Measurements from ENCODE around the gene ADGRB2.

ADGRB2 gene

GRCh38 chr1:31712630-31713029 is 51.5 kb downstream of the ADGRB2 start:
- no peak overlapping the region for H3K23ac ChIP-seq (ENCODE audit: low read length in 2 of 2)
- H3K4me3 ChIP-seq (ENCODE audit: insufficient read depth in 1 of 2, low read depth in 1 of 2, low read length in 2 of 2) = no peak overlapping the region
- peaks cover 38% of the 10 kb centered on the region for H3K4me1 ChIP-seq (ENCODE audit: control insufficient read depth, insufficient read depth, low read depth, low read length)
- no peak overlapping the region for H2AFZ ChIP-seq (ENCODE audit: low read depth, low read length)
- no peak overlapping the region for H4K91ac ChIP-seq (ENCODE audit: low read length)
- H2BK120ac ChIP-seq (ENCODE audit: low read depth, low read length) = no peak overlapping the region
- peaks cover 1 to 10% of the 10 kb centered on the region in 2 experiments for H3K27me3 ChIP-seq (ENCODE audit: control insufficient read depth in 1 of 2, insufficient read depth in 1 of 2, low read length in 2 of 2)
- peak overlapping the region in 1 of 2 experiments; percentile 90 for H2BK12ac ChIP-seq (ENCODE audit: low read length in 2 of 2)
- no peak overlapping the region for H3K14ac ChIP-seq (ENCODE audit: low read length in 2 of 2)
- no peaks in the 10 kb centered on the region for H3K79me1 ChIP-seq (replicated peaks; ENCODE audit: low read length, poor library complexity, severe bottlenecking)
- H3K4me2 ChIP-seq (ENCODE audit: low read length, poor library complexity, severe bottlenecking) = no peak overlapping the region
- H2BK15ac ChIP-seq (ENCODE audit: low read depth, poor library complexity, severe bottlenecking) = peak overlapping the region; percentile 77
- peak overlapping the region; percentile 94 for H2AK5ac ChIP-seq (ENCODE audit: low read length, severe bottlenecking)
- peak; percentile 87 for DNase-seq
- peak overlapping the region in 1 of 2 experiments; percentile 83 for H3K18ac ChIP-seq (ENCODE audit: low read depth in 1 of 2, low read length in 2 of 2)
- no peaks in the 10 kb centered on the region for H3K36me3 ChIP-seq (ENCODE audit: control insufficient read depth in 1 of 2, insufficient read depth in 2 of 2, low read depth in 1 of 2, low read length in 2 of 2)
- H3K4ac ChIP-seq (ENCODE audit: low read depth in 1 of 2, low read length in 2 of 2) = no peak overlapping the region
- peak overlapping the region; percentile 91 for H3K27ac ChIP-seq (ENCODE audit: low read length, poor library complexity, severe bottlenecking)
- WGBS = 0% methylated on average over 1 of the region's 1 CpG
- no peak overlapping the region for H4K8ac ChIP-seq (ENCODE audit: low read length)
- no peaks in the 10 kb centered on the region for H3K9me3 ChIP-seq (ENCODE audit: control insufficient read depth, low read length)
- H3K9ac ChIP-seq (ENCODE audit: low read length) = peak overlapping the region; percentile 57
- H2BK5ac ChIP-seq (ENCODE audit: low read depth, low read length, poor library complexity, severe bottlenecking) = no peak overlapping the region

- Histone ChIP-seq H4K8ac (ENCODE audit: low read length) (peak overlapping the region; percentile 64), H3K27me3 (ENCODE audit: control insufficient read depth in 1 of 2, insufficient read depth in 1 of 2, low read length in 2 of 2) (peaks cover 0 to 4% of the 10 kb centered on the region in 2 experiments), H3K14ac (ENCODE audit: low read length in 2 of 2) (no peak overlapping the region), H2AFZ (ENCODE audit: low read depth, low read length) (no peak overlapping the region), H3K4me1 (ENCODE audit: control insufficient read depth, insufficient read depth, low read depth, low read length) (peaks cover 39% of the 10 kb centered on the region), H3K9ac (ENCODE audit: low read length) (peak overlapping the region; percentile 57), H3K27ac (ENCODE audit: low read length, poor library complexity, severe bottlenecking) (peak overlapping the region; percentile 91), H2BK120ac (ENCODE audit: low read depth, low read length) (peak overlapping the region; percentile 67), H4K91ac (ENCODE audit: low read length) (peak overlapping the region; percentile 70), H3K4me2 (ENCODE audit: low read length, poor library complexity, severe bottlenecking) (no peak overlapping the region), H3K36me3 (ENCODE audit: control insufficient read depth in 1 of 2, insufficient read depth in 2 of 2, low read depth in 1 of 2, low read length in 2 of 2) (no peaks in the 10 kb centered on the region), H2BK5ac (ENCODE audit: low read depth, low read length, poor library complexity, severe bottlenecking) (peak overlapping the region; percentile 46), H3K23ac (ENCODE audit: low read length in 2 of 2) (no peak overlapping the region), H3K79me1 (replicated peaks; ENCODE audit: low read length, poor library complexity, severe bottlenecking) (no peaks in the 10 kb centered on the region), H3K18ac (ENCODE audit: low read depth in 1 of 2, low read length in 2 of 2) (peak overlapping the region; percentile 5 to 83), H2AK5ac (ENCODE audit: low read length, severe bottlenecking) (peak overlapping the region; percentile 94), H3K4ac (ENCODE audit: low read depth in 1 of 2, low read length in 2 of 2) (peak overlapping the region; percentile 82 to 85), H3K4me3 (ENCODE audit: insufficient read depth in 1 of 2, low read depth in 1 of 2, low read length in 2 of 2) (no peak overlapping the region), H3K9me3 (ENCODE audit: control insufficient read depth, low read length) (no peaks in the 10 kb centered on the region), H2BK12ac (ENCODE audit: low read length in 2 of 2) (peak overlapping the region; percentile 16 to 90), H2BK15ac (ENCODE audit: low read depth, poor library complexity, severe bottlenecking) (peak overlapping the region; percentile 65)
- peak; percentile 63 for DNase-seq
- 54% methylated on average over 2 of the region's 4 CpGs for WGBS
Observed at GRCh38 chr1:31712068-31712467, 52.1 kb downstream of the ADGRB2 start.

GRCh38 chr1:31708324-31708723 is 55.8 kb downstream of the ADGRB2 start:
- no peaks in the 10 kb centered on the region for H3K27me3 ChIP-seq (ENCODE audit: control insufficient read depth in 1 of 2, insufficient read depth in 1 of 2, low read length in 2 of 2)
- WGBS = 24% methylated on average over 10 of the region's 11 CpGs
- H2BK5ac ChIP-seq (ENCODE audit: low read depth, low read length, poor library complexity, severe bottlenecking) = no peak overlapping the region
- H4K91ac ChIP-seq (ENCODE audit: low read length) = no peak overlapping the region
- no peaks in the 10 kb centered on the region for H3K79me1 ChIP-seq (replicated peaks; ENCODE audit: low read length, poor library complexity, severe bottlenecking)
- H3K4ac ChIP-seq (ENCODE audit: low read depth in 1 of 2, low read length in 2 of 2) = no peak overlapping the region
- H2AFZ ChIP-seq (ENCODE audit: low read depth, low read length) = no peak overlapping the region
- no peak overlapping the region for H3K14ac ChIP-seq (ENCODE audit: low read length in 2 of 2)
- no peak overlapping the region for H3K9ac ChIP-seq (ENCODE audit: low read length)
- H3K23ac ChIP-seq (ENCODE audit: low read length in 2 of 2) = no peak overlapping the region
- no peak overlapping the region for H2BK15ac ChIP-seq (ENCODE audit: low read depth, poor library complexity, severe bottlenecking)
- H3K4me1 ChIP-seq (ENCODE audit: control insufficient read depth, insufficient read depth, low read depth, low read length) = peaks cover 54% of the 10 kb centered on the region
- H3K36me3 ChIP-seq (ENCODE audit: control insufficient read depth in 1 of 2, insufficient read depth in 2 of 2, low read depth in 1 of 2, low read length in 2 of 2) = no peaks in the 10 kb centered on the region
- H3K27ac ChIP-seq (ENCODE audit: low read length, poor library complexity, severe bottlenecking) = no peak overlapping the region
- no peak overlapping the region for H2BK12ac ChIP-seq (ENCODE audit: low read length in 2 of 2)
- H2AK5ac ChIP-seq (ENCODE audit: low read length, severe bottlenecking) = no peak overlapping the region
- H2BK120ac ChIP-seq (ENCODE audit: low read depth, low read length) = no peak overlapping the region
- no peak overlapping the region for H3K4me3 ChIP-seq (ENCODE audit: insufficient read depth in 1 of 2, low read depth in 1 of 2, low read length in 2 of 2)
- no peak overlapping the region for H4K8ac ChIP-seq (ENCODE audit: low read length)
- DNase-seq = peak; percentile 67
- no peaks in the 10 kb centered on the region for H3K9me3 ChIP-seq (ENCODE audit: control insufficient read depth, low read length)
- H3K4me2 ChIP-seq (ENCODE audit: low read length, poor library complexity, severe bottlenecking) = no peak overlapping the region
- peak overlapping the region in 1 of 2 experiments; percentile 3 for H3K18ac ChIP-seq (ENCODE audit: low read depth in 1 of 2, low read length in 2 of 2)

- WGBS = 59% methylated on average over 5 of the region's 5 CpGs
- Histone ChIP-seq H2AFZ (ENCODE audit: low read depth, low read length) (no peak overlapping the region), H3K9ac (ENCODE audit: low read length) (peak overlapping the region; percentile 34), H2BK12ac (ENCODE audit: low read length in 2 of 2) (peak overlapping the region in 1 of 2 experiments; percentile 15), H3K4me2 (ENCODE audit: low read length, poor library complexity, severe bottlenecking) (no peak overlapping the region), H3K4me1 (ENCODE audit: control insufficient read depth, insufficient read depth, low read depth, low read length) (peaks cover 57% of the 10 kb centered on the region), H3K14ac (ENCODE audit: low read length in 2 of 2) (peak overlapping the region in 1 of 2 experiments; percentile 26), H3K27me3 (ENCODE audit: control insufficient read depth in 1 of 2, insufficient read depth in 1 of 2, low read length in 2 of 2) (no peaks in the 10 kb centered on the region), H2BK15ac (ENCODE audit: low read depth, poor library complexity, severe bottlenecking) (no peak overlapping the region), H3K27ac (ENCODE audit: low read length, poor library complexity, severe bottlenecking) (no peak overlapping the region), H3K4ac (ENCODE audit: low read depth in 1 of 2, low read length in 2 of 2) (peak overlapping the region in 1 of 2 experiments; percentile 7), H2BK5ac (ENCODE audit: low read depth, low read length, poor library complexity, severe bottlenecking) (no peak overlapping the region), H2BK120ac (ENCODE audit: low read depth, low read length) (no peak overlapping the region), H2AK5ac (ENCODE audit: low read length, severe bottlenecking) (peak overlapping the region; percentile 26), H3K23ac (ENCODE audit: low read length in 2 of 2) (no peak overlapping the region), H3K36me3 (ENCODE audit: control insufficient read depth in 1 of 2, insufficient read depth in 2 of 2, low read depth in 1 of 2, low read length in 2 of 2) (no peaks in the 10 kb centered on the region), H4K8ac (ENCODE audit: low read length) (no peak overlapping the region), H3K4me3 (ENCODE audit: insufficient read depth in 1 of 2, low read depth in 1 of 2, low read length in 2 of 2) (no peak overlapping the region), H4K91ac (ENCODE audit: low read length) (no peak overlapping the region), H3K9me3 (ENCODE audit: control insufficient read depth, low read length) (no peaks in the 10 kb centered on the region), H3K79me1 (replicated peaks; ENCODE audit: low read length, poor library complexity, severe bottlenecking) (no peaks in the 10 kb centered on the region), H3K18ac (ENCODE audit: low read depth in 1 of 2, low read length in 2 of 2) (peak overlapping the region; percentile 63 to 80)
- peak; percentile 49 for DNase-seq
Observed at GRCh38 chr1:31707711-31708110, 56.4 kb downstream of the ADGRB2 start.

Data from mesenchymal stem cell (in vitro differentiated cells and primary cell).